Testis (tissue), 3 donors: ENCODE results near the gene IFNGR1. TPM values are rescaled to one million over a fixed set of nuclear protein-coding genes. Genes with fewer than 3 reads are reported as not detected.

Experiments
- DNase-seq: peaks from one replicate; pipeline ENCODE4 v3.0.0-alpha.2; 2019
- H3K27ac ChIP-seq, 2 donors: fragments of 200-600 bp; sonication (generic); one replicate each; pipeline ENCODE4 v1.5.1; 2019
- H3K27me3 ChIP-seq: fragments of 200-600 bp; sonication (generic); one replicate; pipeline ENCODE4 v1.5.1; 2019
- H3K36me3 ChIP-seq: fragments of 200-600 bp; sonication (generic); one replicate; pipeline ENCODE4 v1.5.1; 2017; ENCODE audit warnings: low read depth; ENCODE audit errors: missing control alignments
- H3K4me1 ChIP-seq: fragments of 200-600 bp; sonication (generic); one replicate; pipeline ENCODE4 v1.5.1; 2019
- H3K4me3 ChIP-seq, 2 donors: fragments of 200-600 bp; sonication (generic); one replicate each; pipeline ENCODE4 v1.5.1; 2017 to 2019
- H3K9me3 ChIP-seq: fragments of 200-600 bp; sonication (generic); one replicate; pipeline ENCODE4 v1.5.1; 2017
- CTCF ChIP-seq, 3 experiments: fragments of 450-650 bp in 2 of 3; fragments of 200-600 bp in 1 of 3; sonication (generic) in 1 of 3; IDR thresholded peaks; one replicate each; pipeline ENCODE4 v1.5.1; 2016 to 2019; ENCODE audit warnings: antibody characterized with exemption in 3 of 3, mild to moderate bottlenecking in 2 of 3, moderate library complexity in 1 of 3
- POLR2A ChIP-seq: fragments of 450-650 bp; IDR thresholded peaks from one replicate; pipeline ENCODE4 v1.6.1; 2017; ENCODE audit warnings: antibody characterized with exemption, mild to moderate bottlenecking, moderate library complexity
- WGBS, 2 donors: methylation state at CpG; one replicate each; pipeline ENCODE4 v1.1.5; 2018; 5-methylcytosine and 5-hydroxymethylcytosine counted together
- intact Hi-C: fragments of 100-400 bp; cut with DNase I; formaldehyde crosslinking; loops from one replicate; pipeline ENCODE4 v1.15.1; 2023; ENCODE audit warnings: low total_unique reads
- polyA plus RNA-seq: library from polyadenylated mRNA; stranded (reverse); fragments of 350-450 nt; fragmentation: Illumina TruSeq; extraction: RNeasy Lipid Tissue Mini Kit (QIAGEN cat#74804); gene quantifications from one replicate; pipeline ENCODE4 v1.2.3, GENCODE V29; 2014; ENCODE audit warnings: low read depth, low replicate concordance; ENCODE audit not compliant: insufficient read depth
- total RNA-seq, 2 donors: library from RNA; depleted of rRNA; stranded (reverse); fragments of >200 nt; gene quantifications; one replicate each; pipeline ENCODE4 v1.2.3, GENCODE V29; 2016

Gene IFNGR1
- total and polyA plus RNA-seq, 3 donors from 2014 or later = 46.4 to 49.6 (median 47.8) TPM

GRCh38 chr6:137171053-137171374, 48.2 kb downstream of the IFNGR1 start:
- no peak for TF ChIP-seq CTCF (IDR thresholded peaks at IDR 0.05)
- TF ChIP-seq POLR2A = no peak
- Histone ChIP-seq H3K9me3 (no peaks in the 10 kb centered on the region), H3K4me3 (no peak overlapping the region), H3K36me3 (no peaks in the 10 kb centered on the region), H3K27me3 (no peaks in the 10 kb centered on the region), H3K4me1 (peaks cover 20% of the 10 kb centered on the region), H3K27ac (no peak overlapping the region)
- 89% methylated on average over 1 of the region's 1 CpG for WGBS, 2 donors
- intact Hi-C loops = no loop called here
- DNase-seq = no peak

- DNase-seq = no peak
- H3K4me3 ChIP-seq = no peak overlapping the region
- H3K9me3 ChIP-seq = no peaks in the 10 kb centered on the region
- TF ChIP-seq POLR2A = no peak
- no peak for TF ChIP-seq CTCF (IDR thresholded peaks at IDR 0.05)
- intact Hi-C loops = no loop called here
- no peaks in the 10 kb centered on the region for H3K27me3 ChIP-seq
- no peak overlapping the region for H3K27ac ChIP-seq
- WGBS, 2 donors = 74 to 79% methylated on average over 13 of the region's 13 CpGs
- no peaks in the 10 kb centered on the region for H3K36me3 ChIP-seq
- H3K4me1 ChIP-seq = peaks cover 17% of the 10 kb centered on the region
These were observed 48.7 kb downstream of the IFNGR1 start for GRCh38 chr6:137170266-137171052.

- Histone ChIP-seq H3K4me1 (no peaks in the 10 kb centered on the region), H3K27ac (no peak overlapping the region), H3K4me3 (no peak overlapping the region), H3K36me3 (no peaks in the 10 kb centered on the region), H3K27me3 (no peaks in the 10 kb centered on the region), H3K9me3 (no peaks in the 10 kb centered on the region)
- WGBS, 2 donors = 92 to 98% methylated on average over 4 of the region's 4 CpGs
- no peak for DNase-seq
- intact Hi-C loops = no loop called here
- TF ChIP-seq CTCF (IDR thresholded peaks at IDR 0.05) = no peak
- TF ChIP-seq POLR2A = no peak
These were observed 51.3 kb downstream of the IFNGR1 start for GRCh38 chr6:137167702-137168377.

GRCh38 chr6:137166247-137167098, 52.7 kb downstream of the IFNGR1 start:
- WGBS, 2 donors = 89 to 91% methylated on average over 5 to 8 of the region's 8 CpGs

More at GRCh38 chr6:137166247-137167098, 52.7 kb downstream of the IFNGR1 start:
- no peaks in the 10 kb centered on the region for H3K4me1 ChIP-seq
- no peak for TF ChIP-seq CTCF (IDR thresholded peaks at IDR 0.05)
- no peak for TF ChIP-seq POLR2A
- intact Hi-C loops = no loop called here
- H3K4me3 ChIP-seq = no peak overlapping the region
- DNase-seq = no peak
- no peaks in the 10 kb centered on the region for H3K36me3 ChIP-seq
- no peaks in the 10 kb centered on the region for H3K27me3 ChIP-seq
- H3K27ac ChIP-seq = no peak overlapping the region
- no peaks in the 10 kb centered on the region for H3K9me3 ChIP-seq
